ENCODE measurements around the gene SLC1A2. TPM values are rescaled to one million over a fixed set of nuclear protein-coding genes. Genes with fewer than 3 reads are reported as not detected.

SLC1A2 gene
- total RNA-seq, 1 donor from 2014 or later: 0.98 TPM

DNA sequence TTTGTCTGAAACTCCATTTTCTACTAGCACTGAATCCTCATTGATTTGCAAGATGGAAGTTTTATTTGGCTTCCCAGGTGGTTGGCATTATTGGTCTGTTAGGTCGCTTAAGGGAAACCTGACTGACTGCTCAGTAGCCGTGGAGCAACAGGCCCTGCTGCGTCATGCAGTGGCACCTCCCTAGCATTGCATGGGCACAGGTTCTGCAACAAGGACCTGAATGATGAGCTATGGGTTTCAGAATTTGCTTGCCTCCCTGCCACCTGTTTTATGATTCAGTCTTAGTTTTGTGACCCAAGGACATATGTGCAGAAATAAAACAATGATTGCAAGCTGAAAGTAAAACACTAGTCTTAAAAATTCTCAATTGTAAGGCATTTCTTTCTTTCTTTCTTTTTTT is 128.5 kb downstream of the SLC1A2 start:
- no peak for ATAC-seq
- no peak for DNase-seq (ENCODE audit: low spot score)
- intact Hi-C loops (cut with DNase I): no loop called here

GRCh38 chr11:35289821-35290220 is 129.5 kb downstream of the SLC1A2 start:
- intact Hi-C loops (cut with DNase I): no loop called here
- DNase-seq (ENCODE audit: low spot score) (no peak), ATAC-seq (no peak)

DNA sequence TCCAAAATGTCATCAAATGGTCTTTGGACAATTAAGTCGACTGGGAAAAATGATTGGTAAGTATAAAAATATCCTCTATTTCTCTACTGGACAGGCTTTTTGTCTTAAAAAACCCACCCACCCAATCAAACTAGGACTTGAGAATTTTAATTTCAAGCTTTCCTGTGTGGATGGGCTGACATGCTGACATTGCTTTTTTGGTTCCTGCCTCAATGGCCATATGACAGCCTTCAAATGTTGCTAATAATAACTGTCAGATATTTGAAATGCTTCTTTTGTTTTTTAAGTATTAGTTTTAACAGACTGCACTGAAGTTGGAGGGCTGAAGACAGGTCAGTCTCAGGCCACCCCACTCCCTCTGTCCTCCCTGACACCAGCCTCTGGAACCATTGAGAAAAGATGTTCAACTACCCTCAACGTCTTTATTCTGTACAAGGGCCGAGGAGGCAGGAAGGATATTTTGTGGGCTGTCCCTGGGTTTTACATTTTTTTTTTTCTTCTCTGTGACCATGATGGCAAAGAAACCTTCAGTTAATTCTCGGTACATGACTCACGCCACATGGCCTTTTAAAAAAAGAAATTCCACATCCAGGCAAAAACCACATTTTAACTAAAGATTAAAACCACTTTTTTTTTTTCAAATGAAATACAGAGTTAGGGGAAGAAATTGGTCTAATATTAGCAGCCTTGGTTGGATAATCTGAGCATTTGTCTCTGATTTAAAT is 130.4 kb downstream of the SLC1A2 start:
- DNase-seq (ENCODE audit: low spot score) (no peak), ATAC-seq (no peak)
- intact Hi-C loops (cut with DNase I): no loop called here

GRCh38 chr11:35288309-35288708 is 131.0 kb downstream of the SLC1A2 start:
- intact Hi-C loops (cut with DNase I): no loop called here
- no peak for ATAC-seq
- no peak for DNase-seq (ENCODE audit: low spot score)

DNA sequence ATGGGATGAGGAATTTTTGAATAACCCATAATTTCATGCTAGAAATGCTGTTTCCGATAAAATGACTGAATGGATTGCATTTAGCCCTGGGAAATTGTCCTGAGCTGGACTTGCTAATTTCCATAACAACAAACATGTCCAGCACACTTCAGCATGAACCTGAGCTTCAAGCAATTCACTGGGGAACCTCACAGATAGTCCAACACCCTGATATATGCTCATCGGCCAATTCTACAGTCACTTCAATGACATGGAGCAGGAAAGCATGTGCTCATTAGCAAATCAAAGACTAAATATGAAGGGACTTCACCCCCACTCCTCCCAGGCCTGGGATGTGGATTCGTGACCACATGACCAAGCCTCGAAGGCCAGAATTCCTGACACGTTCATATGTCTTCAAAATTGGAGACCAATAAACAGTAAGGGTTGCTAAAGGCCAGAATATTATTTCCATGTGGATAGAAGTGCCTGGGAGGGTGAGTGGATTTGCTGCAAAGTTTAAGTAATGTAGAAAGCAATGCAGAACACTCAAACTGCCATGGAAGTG is 131.9 kb downstream of the SLC1A2 start:
- intact Hi-C loops (cut with DNase I): no loop called here
- ATAC-seq (no peak), DNase-seq (ENCODE audit: low spot score) (no peak)

DNA sequence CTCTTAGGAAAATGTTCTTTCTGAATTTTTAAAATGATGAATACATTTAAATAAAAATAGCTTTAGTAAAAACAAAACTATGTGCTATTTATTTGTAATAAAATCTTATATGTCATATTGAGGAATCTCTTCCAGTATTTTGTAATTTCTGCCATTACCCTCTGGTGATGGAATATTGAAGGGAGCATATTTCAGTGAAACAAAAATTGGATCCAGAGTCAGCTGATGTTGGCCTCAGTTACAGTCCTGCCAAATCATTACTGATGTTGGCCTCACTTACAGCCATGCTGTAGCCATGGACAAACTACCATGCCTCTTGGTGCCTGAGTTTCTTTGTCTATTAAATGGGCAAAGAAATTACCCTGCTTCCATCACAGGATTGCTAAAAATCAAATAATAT is 133.2 kb downstream of the SLC1A2 start:
- DNase-seq (ENCODE audit: low spot score) (no peak), ATAC-seq (no peak)
- intact Hi-C loops (cut with DNase I): no loop called here

DNA sequence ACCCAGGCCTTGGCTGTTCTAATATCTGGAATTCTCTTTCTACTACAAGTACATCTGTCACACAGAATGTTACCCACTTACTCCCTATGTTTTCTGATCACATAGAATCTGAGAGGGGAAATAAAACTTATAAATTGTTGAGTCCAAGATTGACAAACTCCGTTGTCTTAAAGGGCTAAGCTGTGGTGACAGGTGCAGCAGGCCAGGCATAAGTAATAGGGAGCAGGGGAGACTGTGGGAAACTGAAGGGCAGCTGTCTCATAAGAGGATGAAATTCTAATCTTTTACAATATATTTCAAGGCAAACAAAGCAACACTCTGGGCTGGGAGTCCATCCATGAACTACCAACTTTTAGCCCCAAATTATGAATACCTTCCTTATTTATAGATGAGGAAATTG is 133.9 kb downstream of the SLC1A2 start:
- no peak for DNase-seq (ENCODE audit: low spot score)
- intact Hi-C loops (cut with DNase I): loop anchor here (2.0 kb wide), 1 partner anchor 59 kb away; no protein-coding TSS in a partner anchor
- ATAC-seq: no peak

GRCh38 chr11:35282221-35282882 is 137.0 kb downstream of the SLC1A2 start:
- peak; percentile 59 for ATAC-seq
- intact Hi-C loops (cut with DNase I): no loop called here

DNA sequence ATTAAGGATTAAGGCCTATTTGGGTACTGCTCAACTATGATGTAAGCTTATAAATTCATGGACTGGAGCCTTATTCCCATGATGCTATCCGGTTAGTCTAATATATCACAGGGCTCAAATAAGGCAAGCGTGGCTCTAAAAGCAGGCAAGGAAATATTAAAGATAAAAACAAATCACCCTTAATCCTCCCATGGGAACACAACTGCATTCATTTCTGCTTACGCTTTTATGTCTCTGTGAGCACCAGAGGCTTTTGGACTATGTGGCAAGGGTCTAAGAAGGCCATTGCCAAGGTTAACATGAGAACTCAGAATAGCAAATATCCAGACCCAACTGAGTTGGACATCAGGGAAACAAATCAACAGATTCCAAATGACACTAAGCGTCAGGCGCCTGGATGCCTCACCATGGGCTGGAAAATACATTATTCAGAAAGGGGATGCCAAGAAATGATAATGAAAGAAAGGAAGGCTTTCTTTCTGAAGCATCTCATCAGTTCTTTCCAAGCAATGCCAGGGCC is 138.1 kb downstream of the SLC1A2 start:
- DNase-seq (ENCODE audit: low spot score) (no peak), ATAC-seq (peak; percentile 72)
- intact Hi-C loops (cut with DNase I): no loop called here

More at GRCh38 chr11:35282221-35282882, 137.0 kb downstream of the SLC1A2 start:
- no peak for DNase-seq (ENCODE audit: low spot score)

- ATAC-seq: no peak
- intact Hi-C loops (cut with DNase I): no loop called here
- DNase-seq (ENCODE audit: low spot score): no peak
These were observed 138.6 kb downstream of the SLC1A2 start for GRCh38 chr11:35280727-35281126.

DNA sequence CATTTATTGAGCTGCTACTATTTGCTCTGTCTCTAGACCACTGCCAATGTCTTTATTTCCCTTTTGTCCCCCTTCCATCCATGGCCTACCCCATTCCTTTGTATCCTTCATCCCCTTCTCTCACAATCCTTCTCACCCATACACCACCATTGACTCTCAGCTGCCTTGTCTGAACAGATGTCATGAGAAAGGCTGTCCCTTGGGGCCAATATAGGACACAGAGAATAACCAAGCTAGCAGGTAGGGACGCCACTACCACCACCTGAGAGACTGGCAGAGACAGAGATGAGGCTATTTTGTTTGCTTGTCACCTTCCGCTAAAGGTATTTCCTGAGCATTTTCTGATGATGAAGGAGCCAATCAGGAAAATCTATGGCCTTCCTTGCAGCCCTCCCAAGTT is 141.5 kb downstream of the SLC1A2 start:
- DNase-seq (ENCODE audit: low spot score): no peak
- no peak for ATAC-seq
- intact Hi-C loops (cut with DNase I): no loop called here

DNA sequence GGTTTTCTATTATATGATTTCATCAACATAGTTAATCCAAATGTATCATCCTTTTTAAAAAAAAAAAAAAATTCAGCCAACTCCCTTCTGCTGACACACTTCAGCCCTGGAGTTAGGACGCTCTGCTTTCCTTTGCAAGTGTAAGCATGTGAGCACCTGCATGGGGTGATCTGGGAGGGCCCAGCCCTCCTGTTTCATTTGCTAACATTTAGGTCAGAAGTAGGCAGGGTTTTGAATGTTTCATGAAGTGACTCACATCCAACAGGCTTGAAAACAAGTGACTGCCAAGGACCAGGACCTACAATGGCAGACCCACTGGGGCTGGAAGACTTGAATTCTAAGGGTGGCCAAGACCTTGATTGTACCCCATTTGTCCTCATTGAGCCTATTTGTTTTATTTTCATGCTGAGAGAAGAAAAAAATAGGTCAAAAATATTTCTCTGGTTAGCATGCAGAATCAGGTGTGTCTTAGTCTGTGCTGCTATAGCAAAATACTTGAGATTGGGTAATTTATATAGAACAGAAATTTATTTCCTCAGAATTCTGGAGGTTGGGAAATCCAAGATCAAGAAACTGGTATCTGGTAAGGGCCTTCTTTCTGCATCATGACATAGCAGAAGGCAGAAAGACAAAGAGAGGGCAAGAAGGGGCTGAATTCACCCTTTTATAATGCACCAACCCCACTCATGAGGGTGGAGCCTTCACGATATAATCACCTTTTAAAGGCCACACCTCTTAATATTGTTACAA is 142.8 kb downstream of the SLC1A2 start:
- intact Hi-C loops (cut with DNase I): no loop called here
- DNase-seq (ENCODE audit: low spot score) (no peak), ATAC-seq (no peak)

GRCh38 chr11:35275786-35276170 is 143.6 kb downstream of the SLC1A2 start:
- intact Hi-C loops (cut with DNase I): no loop called here
- ATAC-seq: no peak
- DNase-seq (ENCODE audit: low spot score): no peak

DNA sequence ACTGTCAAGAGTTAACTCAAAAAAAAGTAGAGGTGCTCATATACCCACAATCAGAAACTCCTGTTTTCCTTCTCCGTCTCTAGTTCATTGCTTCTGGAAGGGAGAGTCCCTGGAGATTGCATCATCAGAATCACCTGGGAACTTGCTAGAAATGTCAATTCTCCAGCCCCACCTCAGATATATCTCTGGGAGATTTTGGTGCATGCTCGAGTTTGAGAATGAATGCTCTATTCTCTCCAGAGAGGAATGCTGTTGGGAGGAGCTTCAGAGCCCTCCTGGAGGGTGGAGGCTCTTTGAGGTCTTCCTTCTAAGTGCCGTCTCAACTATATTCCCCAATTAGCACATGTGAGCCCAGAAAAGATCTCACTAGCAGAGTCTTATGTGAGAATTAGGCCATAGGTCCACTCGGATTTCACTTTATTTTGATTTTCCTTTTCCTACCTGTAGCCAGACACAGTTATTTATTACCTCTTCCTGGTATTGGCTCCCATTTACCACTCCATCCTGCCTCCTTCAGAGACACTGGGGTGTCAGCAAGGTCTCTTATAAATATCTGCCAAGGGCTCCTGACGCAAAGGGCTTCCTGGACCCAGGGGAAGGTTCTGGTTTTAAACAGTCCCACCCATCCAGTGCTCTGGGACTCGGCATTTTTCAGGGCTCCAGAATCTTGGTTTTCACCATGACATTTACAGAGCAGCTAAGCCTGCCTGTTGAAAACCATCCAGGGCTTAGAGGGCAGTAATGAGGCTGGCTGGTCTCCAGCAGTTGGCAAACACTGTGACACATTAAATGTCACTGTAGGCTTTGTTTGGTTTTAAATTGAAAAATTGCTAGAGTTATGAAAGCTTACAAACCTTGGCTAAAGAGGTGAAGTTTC is 144.2 kb downstream of the SLC1A2 start:
- ATAC-seq (peak; percentile 13), DNase-seq (ENCODE audit: low spot score) (peak; percentile 66)
- intact Hi-C loops (cut with DNase I): no loop called here

DNA sequence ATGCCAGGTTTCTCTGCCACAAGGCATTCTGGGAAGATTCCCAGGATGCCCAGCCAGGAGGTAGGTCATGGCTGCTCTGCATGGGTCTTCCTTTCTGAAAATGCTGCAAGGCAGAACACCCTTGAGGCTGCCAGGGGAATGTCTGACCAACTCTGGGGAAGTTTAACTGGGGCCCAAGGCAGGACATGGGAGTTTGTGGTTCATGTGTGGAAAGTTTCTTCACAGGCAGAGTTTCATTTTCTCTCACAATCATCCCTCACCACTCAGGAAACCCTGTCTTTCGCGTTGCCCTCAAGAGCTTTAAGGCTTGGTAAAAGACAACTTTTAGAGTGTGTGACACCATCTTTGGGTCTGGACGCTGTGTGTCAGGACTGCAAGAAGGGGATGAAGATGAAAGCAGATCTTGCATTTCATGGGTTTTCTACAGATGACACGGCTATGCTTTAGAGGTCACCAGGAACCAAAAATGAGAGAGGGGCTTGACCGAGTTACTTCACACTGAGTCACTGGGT is 146.9 kb downstream of the SLC1A2 start:
- no peak for DNase-seq (ENCODE audit: low spot score)
- intact Hi-C loops (cut with DNase I): no loop called here
- no peak for ATAC-seq

DNA sequence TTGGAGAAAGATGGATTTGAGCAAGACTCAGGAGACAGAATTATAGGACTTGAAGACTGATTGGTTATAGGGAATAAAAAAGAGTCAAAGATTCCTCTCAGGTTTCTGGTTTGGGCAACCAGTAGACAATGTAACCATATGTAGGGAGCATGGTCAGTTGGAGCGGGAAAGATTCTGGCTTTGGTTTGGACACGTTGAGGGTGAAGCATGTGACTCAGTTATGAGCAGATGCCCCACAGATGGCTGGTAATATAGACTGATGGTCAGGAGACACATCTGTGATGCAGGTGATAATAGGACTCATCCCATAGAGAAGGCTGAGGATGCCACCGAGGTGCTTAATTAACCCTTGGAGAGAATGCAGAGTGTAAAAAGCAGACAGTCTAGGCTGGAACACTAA is 148.3 kb downstream of the SLC1A2 start:
- intact Hi-C loops (cut with DNase I): no loop called here
- ATAC-seq: no peak

GRCh38 chr11:35270342-35270741 is 149.0 kb downstream of the SLC1A2 start:
- intact Hi-C loops (cut with DNase I): no loop called here
- ATAC-seq (no peak), DNase-seq (ENCODE audit: low spot score) (no peak)

More for the DNA sequence above, 148.3 kb downstream of the SLC1A2 start:
- DNase-seq (ENCODE audit: low spot score): no peak

DNA sequence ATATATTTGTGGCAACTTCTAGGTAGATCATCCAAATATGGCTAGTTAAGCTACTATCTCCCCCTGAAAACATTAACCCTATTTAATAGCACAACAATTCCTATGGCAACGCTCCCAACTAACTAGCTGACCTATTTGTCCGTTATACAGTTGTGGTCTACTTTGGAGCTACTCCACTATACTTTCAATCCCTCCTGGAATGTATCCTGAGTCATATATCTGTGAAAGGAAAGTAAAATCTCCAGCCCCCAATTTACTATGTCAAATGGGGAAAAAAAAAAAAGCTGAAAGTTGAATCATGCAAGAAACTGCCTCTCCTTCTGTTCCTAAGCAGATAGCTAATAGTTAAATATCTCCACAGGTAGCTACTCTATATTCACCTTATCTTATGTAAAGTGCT is 151.9 kb downstream of the SLC1A2 start:
- intact Hi-C loops (cut with DNase I): no loop called here
- ATAC-seq (no peak), DNase-seq (ENCODE audit: low spot score) (no peak)
